Activated T-cell treated with anti-CD3 and anti-CD28 coated beads, Interleukin-2, amount 50 U/mL, for 4 hours (primary cell): ENCODE results near the gene WDR1. TPM values are rescaled to one million over a fixed set of nuclear protein-coding genes. Genes with fewer than 3 reads are reported as not detected.

Source experiments
- ATAC-seq, 2 donors: fragments of 200-7000 bp; cut with Tn5 transposase; one replicate each; pipeline ENCODE4 v1.10.0; 2021
- DNase-seq: peaks from one replicate; pipeline ENCODE4 v3.0.0-alpha.2; 2020
- H3K27me3 Mint-ChIP-seq: one replicate; pipeline ENCODE4 v1.8.0; 2021; ENCODE audit warnings: low read depth, mixed read lengths
- H3K36me3 Mint-ChIP-seq: one replicate; pipeline ENCODE4 v1.8.0; 2022; ENCODE audit warnings: mixed read lengths; ENCODE audit not compliant: insufficient read depth
- H3K4me1 Mint-ChIP-seq: one replicate; pipeline ENCODE4 v1.8.0; 2021; ENCODE audit warnings: low read depth, mixed read lengths
- H3K4me3 Mint-ChIP-seq: one replicate; pipeline ENCODE4 v1.8.0; 2021; ENCODE audit warnings: mild to moderate bottlenecking, moderate library complexity, mixed read lengths
- H3K9me3 Mint-ChIP-seq: one replicate; pipeline ENCODE4 v1.8.0; 2021; ENCODE audit warnings: mixed read lengths
- total RNA-seq, 3 donors: library from RNA; stranded (reverse); gene quantifications; one replicate each; pipeline ENCODE4 v1.2.1, GENCODE V29; 2021

WDR1 gene
- total RNA-seq, 3 donors from 2014 or later, result 291 to 356 (median 334) TPM

- no peaks in the 10 kb centered on the region for H3K27me3 Mint-ChIP-seq
- no peak overlapping the region for H3K4me3 Mint-ChIP-seq
- no peak for DNase-seq
- no peak for ATAC-seq
- no peaks in the 10 kb centered on the region for H3K9me3 Mint-ChIP-seq
- H3K36me3 Mint-ChIP-seq, result no peaks in the 10 kb centered on the region
- H3K4me1 Mint-ChIP-seq, result peaks cover 44% of the 10 kb centered on the region
Measured at GRCh38 chr4:10122236-10122932, 5.8 kb upstream of the WDR1 start.

- Mint-ChIP-seq H3K27me3 (no peaks in the 10 kb centered on the region), H3K36me3 (no peaks in the 10 kb centered on the region), H3K4me1 (peaks cover 50% of the 10 kb centered on the region), H3K4me3 (no peak overlapping the region), H3K9me3 (no peaks in the 10 kb centered on the region)
- ATAC-seq (no peak), DNase-seq (no peak)
Measured at GRCh38 chr4:10121568-10122208, 5.1 kb upstream of the WDR1 start.

- no peaks in the 10 kb centered on the region for H3K9me3 Mint-ChIP-seq
- no peaks in the 10 kb centered on the region for H3K36me3 Mint-ChIP-seq
- DNase-seq (no peak), ATAC-seq (no peak)
- H3K27me3 Mint-ChIP-seq, result no peaks in the 10 kb centered on the region
- H3K4me3 Mint-ChIP-seq, result no peak overlapping the region
- peaks cover 50% of the 10 kb centered on the region for H3K4me1 Mint-ChIP-seq
Measured at GRCh38 chr4:10120943-10121567, 4.5 kb upstream of the WDR1 start.

GRCh38 chr4:10119773-10120172, 3.2 kb upstream of the WDR1 start:
- DNase-seq (no peak), ATAC-seq (no peak)
- Mint-ChIP-seq H3K36me3 (peaks cover 10% of the 10 kb centered on the region), H3K27me3 (no peaks in the 10 kb centered on the region), H3K4me3 (no peak overlapping the region), H3K4me1 (peaks cover 58% of the 10 kb centered on the region), H3K9me3 (no peaks in the 10 kb centered on the region)

- H3K4me1 Mint-ChIP-seq, result peaks cover 58% of the 10 kb centered on the region
- H3K4me3 Mint-ChIP-seq, result no peak overlapping the region
- H3K9me3 Mint-ChIP-seq, result no peaks in the 10 kb centered on the region
- ATAC-seq, result no peak
- DNase-seq, result no peak
- H3K27me3 Mint-ChIP-seq, result no peaks in the 10 kb centered on the region
- H3K36me3 Mint-ChIP-seq, result peaks cover 14% of the 10 kb centered on the region
Measured at GRCh38 chr4:10119278-10119677, 2.7 kb upstream of the WDR1 start.

GRCh38 chr4:10118048-10119004, 1.7 kb upstream of the WDR1 start:
- peaks cover 58% of the 10 kb centered on the region for H3K4me1 Mint-ChIP-seq
- DNase-seq (no peak), ATAC-seq (no peak)
- peak overlapping the region; percentile 82 for H3K4me3 Mint-ChIP-seq
- no peaks in the 10 kb centered on the region for H3K27me3 Mint-ChIP-seq
- H3K9me3 Mint-ChIP-seq, result no peaks in the 10 kb centered on the region
- H3K36me3 Mint-ChIP-seq, result peaks cover 22% of the 10 kb centered on the region

- ATAC-seq (no peak), DNase-seq (peak; percentile 47)
- H3K27me3 Mint-ChIP-seq, result no peaks in the 10 kb centered on the region
- peaks cover 25% of the 10 kb centered on the region for H3K36me3 Mint-ChIP-seq
- H3K4me1 Mint-ChIP-seq, result peaks cover 59% of the 10 kb centered on the region
- H3K4me3 Mint-ChIP-seq, result peak overlapping the region; percentile 82
- no peaks in the 10 kb centered on the region for H3K9me3 Mint-ChIP-seq
Measured at GRCh38 chr4:10117359-10118047, 904 bp upstream of the WDR1 start.

- peaks cover 36% of the 10 kb centered on the region for H3K36me3 Mint-ChIP-seq
- ATAC-seq (peak; percentile 41 to 47), DNase-seq (peak; percentile 63)
- H3K4me1 Mint-ChIP-seq, result peaks cover 73% of the 10 kb centered on the region
- H3K4me3 Mint-ChIP-seq, result peak overlapping the region; percentile 97
- no peaks in the 10 kb centered on the region for H3K27me3 Mint-ChIP-seq
- no peaks in the 10 kb centered on the region for H3K9me3 Mint-ChIP-seq
Measured at GRCh38 chr4:10115797-10116568, 616 bp downstream of the WDR1 start.

GRCh38 chr4:10115271-10115796, 1.3 kb downstream of the WDR1 start:
- Mint-ChIP-seq H3K27me3 (no peaks in the 10 kb centered on the region), H3K4me3 (peak overlapping the region; percentile 97), H3K36me3 (peaks cover 39% of the 10 kb centered on the region), H3K9me3 (no peaks in the 10 kb centered on the region), H3K4me1 (peaks cover 79% of the 10 kb centered on the region)
- ATAC-seq (no peak), DNase-seq (no peak)

- Mint-ChIP-seq H3K36me3 (peaks cover 43% of the 10 kb centered on the region), H3K4me1 (peaks cover 86% of the 10 kb centered on the region), H3K4me3 (peak overlapping the region; percentile 97), H3K9me3 (no peaks in the 10 kb centered on the region), H3K27me3 (no peaks in the 10 kb centered on the region)
- ATAC-seq (no peak), DNase-seq (no peak)
Measured at GRCh38 chr4:10114607-10115006, 2.0 kb downstream of the WDR1 start.

GRCh38 chr4:10114147-10114546, 2.5 kb downstream of the WDR1 start:
- no peaks in the 10 kb centered on the region for H3K9me3 Mint-ChIP-seq
- H3K27me3 Mint-ChIP-seq, result no peaks in the 10 kb centered on the region
- peak overlapping the region; percentile 97 for H3K4me3 Mint-ChIP-seq
- ATAC-seq (no peak), DNase-seq (no peak)
- H3K4me1 Mint-ChIP-seq, result peaks cover 88% of the 10 kb centered on the region
- H3K36me3 Mint-ChIP-seq, result peaks cover 47% of the 10 kb centered on the region

- H3K27me3 Mint-ChIP-seq, result no peaks in the 10 kb centered on the region
- no peaks in the 10 kb centered on the region for H3K9me3 Mint-ChIP-seq
- DNase-seq (no peak), ATAC-seq (no peak)
- peak overlapping the region; percentile 97 for H3K4me3 Mint-ChIP-seq
- H3K36me3 Mint-ChIP-seq, result peaks cover 52% of the 10 kb centered on the region
- peaks cover 88% of the 10 kb centered on the region for H3K4me1 Mint-ChIP-seq
Measured at GRCh38 chr4:10113362-10114047, 3.1 kb downstream of the WDR1 start.
